HEK293 (cell line): ENCODE results near the gene SURF4.

Experiments
- CTCF ChIA-PET: fragments of 350-600 bp; formaldehyde crosslinking; extraction: SDS; loops from one replicate; lab custom pipeline; 2021; ENCODE audit warnings: antibody characterized with exemption; lab: Yijun Ruan, JAX
- POLR2A ChIA-PET: fragments of 300-600 bp; formaldehyde crosslinking; extraction: SDS; loops from one replicate; lab custom pipeline; 2020; ENCODE audit warnings: antibody characterized with exemption, inconsistent platforms; lab: Yijun Ruan, JAX
- H3K27ac ChIP-seq: fragments of 200-500 bp; sonication (Bioruptor generic); 2 replicates; pipeline ENCODE4 v1.5.1; 2014; ENCODE audit warnings: low read depth, low read length, control low read depth, inconsistent platforms; ENCODE audit errors: extremely low read depth
- H3K36me3 ChIP-seq, 2 experiments: fragments of 200-500 bp in 1 of 2; sonication (Bioruptor generic) in 1 of 2; 1 replicate in 1 of 2; 2 replicates in 1 of 2; pipeline ENCODE4 v1.5.1; 2014 to 2017; ENCODE audit warnings: inconsistent platforms in 2 of 2, low read length in 2 of 2; ENCODE audit not compliant: control insufficient read depth in 2 of 2, insufficient read depth in 1 of 2
- H3K4me1 ChIP-seq: fragments of 200-500 bp; sonication (Bioruptor generic); 2 replicates; pipeline ENCODE4 v1.5.1; 2014; ENCODE audit warnings: mild to moderate bottlenecking, low read length, inconsistent platforms; ENCODE audit not compliant: control insufficient read depth, insufficient read depth
- H3K4me3 ChIP-seq: 2 replicates; pipeline ENCODE4 v1.5.1; 2011; ENCODE audit warnings: low read depth, mild to moderate bottlenecking, control low read depth, low read length, moderate library complexity
- H3K9me3 ChIP-seq: fragments of 200-500 bp; sonication (Bioruptor generic); 2 replicates; pipeline ENCODE4 v1.5.1; 2014; ENCODE audit warnings: low read depth, low read length, inconsistent platforms; ENCODE audit not compliant: control insufficient read depth, insufficient read depth
- BCL11B ChIP-seq: fragments of 450-650 bp; formaldehyde crosslinking; IDR thresholded peaks from 2 replicates; pipeline ENCODE4 v1.5.1; 2016; ENCODE audit warnings: low read depth, missing biosample characterization, missing genetic modification characterization
- GLI4 ChIP-seq: fragments of 450-650 bp; formaldehyde crosslinking; IDR thresholded peaks from 2 replicates; pipeline ENCODE4 v1.5.1; 2016; ENCODE audit warnings: missing biosample characterization, missing genetic modification characterization
- IKZF3 ChIP-seq: fragments of 450-650 bp; IDR thresholded peaks from 2 replicates; pipeline ENCODE4 v1.5.0; 2018; ENCODE audit warnings: missing biosample characterization, mild to moderate bottlenecking, missing genetic modification characterization, moderate library complexity
- KLF1 ChIP-seq: fragments of 450-650 bp; formaldehyde crosslinking; IDR thresholded peaks from 2 replicates; pipeline ENCODE4 v1.5.1; 2016; ENCODE audit warnings: missing biosample characterization, missing genetic modification characterization
- MZF1 ChIP-seq: fragments of 450-650 bp; formaldehyde crosslinking; IDR thresholded peaks from 2 replicates; pipeline ENCODE4 v1.5.1; 2017; ENCODE audit warnings: missing biosample characterization, missing genetic modification characterization, borderline replicate concordance
- ZFHX2 ChIP-seq: fragments of 450-650 bp; formaldehyde crosslinking; conservative IDR thresholded peaks from 2 replicates; pipeline ENCODE4 v1.5.1; 2016; ENCODE audit warnings: missing biosample characterization, missing genetic modification characterization
- ZNF157 ChIP-seq: fragments of 450-650 bp; formaldehyde crosslinking; IDR thresholded peaks from 2 replicates; pipeline ENCODE4 v1.5.1; 2016; ENCODE audit warnings: missing biosample characterization, missing genetic modification characterization
- ZNF202 ChIP-seq: fragments of 450-650 bp; formaldehyde crosslinking; IDR thresholded peaks from 2 replicates; pipeline ENCODE4 v1.5.1; 2016; ENCODE audit warnings: missing biosample characterization, missing genetic modification characterization, borderline replicate concordance
- ZNF223 ChIP-seq: fragments of 450-650 bp; formaldehyde crosslinking; IDR thresholded peaks from 2 replicates; pipeline ENCODE4 v1.5.1; 2016; ENCODE audit warnings: missing biosample characterization, missing genetic modification characterization
- ZNF473 ChIP-seq: fragments of 450-650 bp; formaldehyde crosslinking; IDR thresholded peaks from 2 replicates; pipeline ENCODE4 v1.5.1; 2017; ENCODE audit warnings: missing biosample characterization, missing genetic modification characterization
- ZNF571 ChIP-seq: fragments of 450-650 bp; formaldehyde crosslinking; IDR thresholded peaks from 2 replicates; pipeline ENCODE4 v1.5.0; 2017; ENCODE audit warnings: missing biosample characterization, missing genetic modification characterization
- ZNF585B ChIP-seq: fragments of 450-650 bp; formaldehyde crosslinking; IDR thresholded peaks from 2 replicates; pipeline ENCODE4 v1.5.1; 2016; ENCODE audit warnings: missing biosample characterization, missing genetic modification characterization
- ZNF610 ChIP-seq: fragments of 450-650 bp; formaldehyde crosslinking; IDR thresholded peaks from 2 replicates; pipeline ENCODE4 v1.5.1; 2016; ENCODE audit warnings: missing biosample characterization, missing genetic modification characterization, borderline replicate concordance
- ZNF658 ChIP-seq: fragments of 450-650 bp; formaldehyde crosslinking; IDR thresholded peaks from 2 replicates; pipeline ENCODE4; 2016; ENCODE audit warnings: missing biosample characterization, missing genetic modification characterization
- ZNF76 ChIP-seq: fragments of 450-650 bp; formaldehyde crosslinking; IDR thresholded peaks from 2 replicates; pipeline ENCODE4; 2016; ENCODE audit warnings: low read depth, missing biosample characterization, missing genetic modification characterization, borderline replicate concordance
- ZSCAN23 ChIP-seq: fragments of 450-650 bp; formaldehyde crosslinking; IDR thresholded peaks from 2 replicates; pipeline ENCODE4 v1.5.1; 2016; ENCODE audit warnings: missing biosample characterization, missing genetic modification characterization
- TF ChIP-seq, protein P1 (sequence below): fragments of 450-650 bp; formaldehyde crosslinking; IDR thresholded peaks from 2 replicates; pipeline ENCODE4 v1.5.1; 2017; ENCODE audit warnings: missing biosample characterization, missing genetic modification characterization
- TF ChIP-seq, protein P2 (sequence below): fragments of 450-650 bp; formaldehyde crosslinking; IDR thresholded peaks from 2 replicates; pipeline ENCODE4 v1.5.1; 2016; ENCODE audit warnings: missing biosample characterization, missing genetic modification characterization
- TF ChIP-seq, protein P3 (sequence below): fragments of 450-650 bp; formaldehyde crosslinking; IDR thresholded peaks from 2 replicates; pipeline ENCODE4 v1.5.1; 2016; ENCODE audit warnings: missing biosample characterization, missing genetic modification characterization
- TF ChIP-seq, protein P4 (sequence below): fragments of 450-650 bp; formaldehyde crosslinking; conservative IDR thresholded peaks from 2 replicates; pipeline ENCODE4 v1.5.1; 2016; ENCODE audit warnings: low read depth, missing biosample characterization, missing genetic modification characterization

Gene SURF4

DNA sequence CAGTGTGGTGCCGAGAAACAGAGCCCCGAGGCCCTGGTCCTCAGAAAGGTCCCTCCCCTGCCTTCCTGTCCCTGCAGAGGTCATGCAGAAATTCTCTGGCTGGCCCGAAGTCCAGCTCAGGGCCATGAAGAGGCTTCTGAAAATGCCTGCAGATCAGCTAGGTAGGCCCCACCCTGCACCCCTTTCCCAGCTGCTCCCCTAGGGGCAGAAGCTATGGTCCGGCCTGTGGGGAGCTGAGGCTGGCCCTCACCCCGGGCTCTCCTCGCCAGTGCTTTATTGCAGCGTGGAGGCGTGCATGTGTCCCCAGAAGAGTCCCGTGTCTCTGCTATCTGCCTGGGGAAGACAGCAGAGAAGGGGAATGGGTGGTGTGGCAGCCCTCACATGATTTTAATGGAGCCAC lies 22.0 kb upstream of the SURF4 start:
- no peak for TF ChIP-seq ZSCAN23 (tag by site-specific recombination)
- TF ChIP-seq IKZF3: no peak
- no peak for TF ChIP-seq ZNF223
- TF ChIP-seq, protein P1, sequence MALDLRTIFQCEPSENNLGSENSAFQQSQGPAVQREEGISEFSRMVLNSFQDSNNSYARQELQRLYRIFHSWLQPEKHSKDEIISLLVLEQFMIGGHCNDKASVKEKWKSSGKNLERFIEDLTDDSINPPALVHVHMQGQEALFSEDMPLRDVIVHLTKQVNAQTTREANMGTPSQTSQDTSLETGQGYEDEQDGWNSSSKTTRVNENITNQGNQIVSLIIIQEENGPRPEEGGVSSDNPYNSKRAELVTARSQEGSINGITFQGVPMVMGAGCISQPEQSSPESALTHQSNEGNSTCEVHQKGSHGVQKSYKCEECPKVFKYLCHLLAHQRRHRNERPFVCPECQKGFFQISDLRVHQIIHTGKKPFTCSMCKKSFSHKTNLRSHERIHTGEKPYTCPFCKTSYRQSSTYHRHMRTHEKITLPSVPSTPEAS (tag by site-specific recombination): no peak
- TF ChIP-seq KLF1 (tag by site-specific recombination): no peak
- TF ChIP-seq, protein P2, sequence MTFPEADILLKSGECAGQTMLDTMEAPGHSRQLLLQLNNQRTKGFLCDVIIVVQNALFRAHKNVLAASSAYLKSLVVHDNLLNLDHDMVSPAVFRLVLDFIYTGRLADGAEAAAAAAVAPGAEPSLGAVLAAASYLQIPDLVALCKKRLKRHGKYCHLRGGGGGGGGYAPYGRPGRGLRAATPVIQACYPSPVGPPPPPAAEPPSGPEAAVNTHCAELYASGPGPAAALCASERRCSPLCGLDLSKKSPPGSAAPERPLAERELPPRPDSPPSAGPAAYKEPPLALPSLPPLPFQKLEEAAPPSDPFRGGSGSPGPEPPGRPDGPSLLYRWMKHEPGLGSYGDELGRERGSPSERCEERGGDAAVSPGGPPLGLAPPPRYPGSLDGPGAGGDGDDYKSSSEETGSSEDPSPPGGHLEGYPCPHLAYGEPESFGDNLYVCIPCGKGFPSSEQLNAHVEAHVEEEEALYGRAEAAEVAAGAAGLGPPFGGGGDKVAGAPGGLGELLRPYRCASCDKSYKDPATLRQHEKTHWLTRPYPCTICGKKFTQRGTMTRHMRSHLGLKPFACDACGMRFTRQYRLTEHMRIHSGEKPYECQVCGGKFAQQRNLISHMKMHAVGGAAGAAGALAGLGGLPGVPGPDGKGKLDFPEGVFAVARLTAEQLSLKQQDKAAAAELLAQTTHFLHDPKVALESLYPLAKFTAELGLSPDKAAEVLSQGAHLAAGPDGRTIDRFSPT: no peak
- TF ChIP-seq ZNF157 (tag by site-specific recombination): no peak
- no peak for TF ChIP-seq BCL11B (tag by site-specific recombination)
- no peak for TF ChIP-seq ZNF473 (tag by site-specific recombination)
- no peak for TF ChIP-seq ZNF585B
- no peak for TF ChIP-seq ZNF571
- TF ChIP-seq, protein P3, sequence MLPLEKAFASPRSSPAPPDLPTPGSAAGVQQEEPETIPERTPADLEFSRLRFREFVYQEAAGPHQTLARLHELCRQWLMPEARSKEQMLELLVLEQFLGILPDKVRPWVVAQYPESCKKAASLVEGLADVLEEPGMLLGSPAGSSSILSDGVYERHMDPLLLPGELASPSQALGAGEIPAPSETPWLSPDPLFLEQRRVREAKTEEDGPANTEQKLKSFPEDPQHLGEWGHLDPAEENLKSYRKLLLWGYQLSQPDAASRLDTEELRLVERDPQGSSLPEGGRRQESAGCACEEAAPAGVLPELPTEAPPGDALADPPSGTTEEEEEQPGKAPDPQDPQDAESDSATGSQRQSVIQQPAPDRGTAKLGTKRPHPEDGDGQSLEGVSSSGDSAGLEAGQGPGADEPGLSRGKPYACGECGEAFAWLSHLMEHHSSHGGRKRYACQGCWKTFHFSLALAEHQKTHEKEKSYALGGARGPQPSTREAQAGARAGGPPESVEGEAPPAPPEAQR: no peak
- TF ChIP-seq ZNF610 (tag by site-specific recombination): no peak
- TF ChIP-seq, protein P4, sequence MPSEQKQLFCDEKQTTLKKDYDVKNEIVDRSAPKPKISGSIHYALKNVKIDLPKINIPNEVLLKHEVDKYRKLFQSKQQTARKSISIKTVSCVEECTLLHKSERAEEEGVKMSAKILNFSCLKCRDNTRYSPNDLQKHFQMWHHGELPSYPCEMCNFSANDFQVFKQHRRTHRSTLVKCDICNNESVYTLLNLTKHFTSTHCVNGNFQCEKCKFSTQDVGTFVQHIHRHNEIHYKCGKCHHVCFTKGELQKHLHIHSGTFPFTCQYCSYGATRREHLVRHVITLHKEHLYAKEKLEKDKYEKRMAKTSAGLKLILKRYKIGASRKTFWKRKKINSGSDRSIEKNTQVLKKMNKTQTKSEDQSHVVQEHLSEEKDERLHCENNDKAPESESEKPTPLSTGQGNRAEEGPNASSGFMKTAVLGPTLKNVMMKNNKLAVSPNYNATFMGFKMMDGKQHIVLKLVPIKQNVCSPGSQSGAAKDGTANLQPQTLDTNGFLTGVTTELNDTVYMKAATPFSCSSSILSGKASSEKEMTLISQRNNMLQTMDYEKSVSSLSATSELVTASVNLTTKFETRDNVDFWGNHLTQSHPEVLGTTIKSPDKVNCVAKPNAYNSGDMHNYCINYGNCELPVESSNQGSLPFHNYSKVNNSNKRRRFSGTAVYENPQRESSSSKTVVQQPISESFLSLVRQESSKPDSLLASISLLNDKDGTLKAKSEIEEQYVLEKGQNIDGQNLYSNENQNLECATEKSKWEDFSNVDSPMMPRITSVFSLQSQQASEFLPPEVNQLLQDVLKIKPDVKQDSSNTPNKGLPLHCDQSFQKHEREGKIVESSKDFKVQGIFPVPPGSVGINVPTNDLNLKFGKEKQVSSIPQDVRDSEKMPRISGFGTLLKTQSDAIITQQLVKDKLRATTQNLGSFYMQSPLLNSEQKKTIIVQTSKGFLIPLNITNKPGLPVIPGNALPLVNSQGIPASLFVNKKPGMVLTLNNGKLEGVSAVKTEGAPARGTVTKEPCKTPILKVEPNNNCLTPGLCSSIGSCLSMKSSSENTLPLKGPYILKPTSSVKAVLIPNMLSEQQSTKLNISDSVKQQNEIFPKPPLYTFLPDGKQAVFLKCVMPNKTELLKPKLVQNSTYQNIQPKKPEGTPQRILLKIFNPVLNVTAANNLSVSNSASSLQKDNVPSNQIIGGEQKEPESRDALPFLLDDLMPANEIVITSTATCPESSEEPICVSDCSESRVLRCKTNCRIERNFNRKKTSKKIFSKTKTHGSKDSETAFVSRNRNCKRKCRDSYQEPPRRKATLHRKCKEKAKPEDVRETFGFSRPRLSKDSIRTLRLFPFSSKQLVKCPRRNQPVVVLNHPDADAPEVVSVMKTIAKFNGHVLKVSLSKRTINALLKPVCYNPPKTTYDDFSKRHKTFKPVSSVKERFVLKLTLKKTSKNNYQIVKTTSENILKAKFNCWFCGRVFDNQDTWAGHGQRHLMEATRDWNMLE (tag by site-specific recombination): no peak
- TF ChIP-seq ZNF658: no peak
- no peak for TF ChIP-seq GLI4 (tag by site-specific recombination)
- TF ChIP-seq MZF1 (tag by site-specific recombination): no peak
- TF ChIP-seq ZNF76 (tag by site-specific recombination): no peak
- TF ChIP-seq ZFHX2: no peak
- no peak for TF ChIP-seq ZNF202
- TF ChIP-seq, all 188 proteins: peak for 0
- H3K9me3 ChIP-seq: no peaks in the 10 kb centered on the region
- CTCF ChIA-PET: interaction anchor here (0.6 to 1.4 kb wide), 5 partner anchors 8 to 90 kb away, joined by 3 to 9 read pairs (median 4); no protein-coding TSS in a partner anchor
- H3K27ac ChIP-seq: no peak overlapping the region
- H3K36me3 ChIP-seq: peaks cover 0 to 13% of the 10 kb centered on the region in 2 experiments; a peak in 1 of 3 replicates
- POLR2A ChIA-PET: interaction anchor here (2.2 kb wide), 1 partner anchor 62 kb away, joined by 5 read pairs; the partner anchor contains the start of gene CACFD1
- no peaks in the 10 kb centered on the region for H3K4me1 ChIP-seq
- no peak overlapping the region for H3K4me3 ChIP-seq
